Testis (tissue), 2 donors: ENCODE data around the gene SYTL2.

ENCODE experiments used
- POLR2A ChIP-seq: fragments of 450-650 bp; IDR thresholded peaks from one replicate; pipeline ENCODE4 v1.6.1; 2017; ENCODE audit warnings: antibody characterized with exemption, mild to moderate bottlenecking, moderate library complexity
- TF ChIP-seq, protein P1 (sequence below), 3 experiments: fragments of 450-650 bp in 2 of 3; fragments of 200-600 bp in 1 of 3; sonication (generic) in 1 of 3; IDR thresholded peaks; one replicate each; pipeline ENCODE4 v1.5.1; 2016 to 2019; ENCODE audit warnings: antibody characterized with exemption in 3 of 3, mild to moderate bottlenecking in 2 of 3, moderate library complexity in 1 of 3

DNA sequence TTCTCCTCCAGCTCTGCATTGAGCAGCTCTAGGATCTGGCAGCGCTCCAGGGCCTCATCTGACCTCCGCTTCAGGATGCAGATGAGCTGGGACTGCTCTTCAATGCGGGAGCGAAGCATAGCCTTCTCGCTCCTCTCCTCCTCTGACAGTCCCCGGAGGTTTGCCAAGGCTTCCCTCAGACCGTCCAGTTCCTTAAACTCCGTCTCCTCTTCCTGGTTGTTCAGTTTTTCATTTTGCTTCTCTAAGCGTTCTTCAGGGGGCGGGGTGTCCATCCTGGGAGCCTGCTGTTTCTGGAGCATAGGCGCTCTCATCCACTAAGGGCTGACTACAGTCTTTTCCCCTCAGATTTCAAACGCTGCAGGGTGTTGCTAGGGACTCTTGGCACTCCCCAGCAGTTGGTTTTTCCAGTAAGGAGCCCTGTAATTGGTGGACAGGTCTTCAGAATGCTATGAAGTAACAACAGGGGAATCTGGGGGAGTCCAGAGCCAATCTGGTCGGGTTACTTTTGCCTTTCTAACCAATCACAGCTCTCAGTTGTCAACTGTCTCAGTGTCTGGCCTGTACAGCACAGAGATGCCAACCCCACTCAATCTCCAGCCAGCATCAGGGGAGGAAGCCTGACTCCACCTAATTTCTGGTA, 125.0 kb downstream of the SYTL2 start, which contains the start of gene CCDC89:
- TF ChIP-seq, protein P1, sequence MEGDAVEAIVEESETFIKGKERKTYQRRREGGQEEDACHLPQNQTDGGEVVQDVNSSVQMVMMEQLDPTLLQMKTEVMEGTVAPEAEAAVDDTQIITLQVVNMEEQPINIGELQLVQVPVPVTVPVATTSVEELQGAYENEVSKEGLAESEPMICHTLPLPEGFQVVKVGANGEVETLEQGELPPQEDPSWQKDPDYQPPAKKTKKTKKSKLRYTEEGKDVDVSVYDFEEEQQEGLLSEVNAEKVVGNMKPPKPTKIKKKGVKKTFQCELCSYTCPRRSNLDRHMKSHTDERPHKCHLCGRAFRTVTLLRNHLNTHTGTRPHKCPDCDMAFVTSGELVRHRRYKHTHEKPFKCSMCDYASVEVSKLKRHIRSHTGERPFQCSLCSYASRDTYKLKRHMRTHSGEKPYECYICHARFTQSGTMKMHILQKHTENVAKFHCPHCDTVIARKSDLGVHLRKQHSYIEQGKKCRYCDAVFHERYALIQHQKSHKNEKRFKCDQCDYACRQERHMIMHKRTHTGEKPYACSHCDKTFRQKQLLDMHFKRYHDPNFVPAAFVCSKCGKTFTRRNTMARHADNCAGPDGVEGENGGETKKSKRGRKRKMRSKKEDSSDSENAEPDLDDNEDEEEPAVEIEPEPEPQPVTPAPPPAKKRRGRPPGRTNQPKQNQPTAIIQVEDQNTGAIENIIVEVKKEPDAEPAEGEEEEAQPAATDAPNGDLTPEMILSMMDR (IDR thresholded peaks at IDR 0.05) = no peak
- TF ChIP-seq POLR2A = no peak
